ENCODE data around the gene TMEM250. TPM values are rescaled to one million over a fixed set of nuclear protein-coding genes. Genes with fewer than 3 reads are reported as not detected.
"Not testable (repeated sequence)": the region's sequence is repeated elsewhere in the genome, so short reads cannot be mapped to it uniquely, and the experiment has no call there.

The TMEM250 gene
- total RNA-seq, 1 experiment from 2014 or later: 26.3 TPM

- no peak for DNase-seq
- Mint-ChIP-seq H3K4me3 (ENCODE audit: low read depth, unreplicated experiment) (no peak overlapping the region), H3K9me3 (ENCODE audit: low read depth, unreplicated experiment) (no peaks in the 10 kb centered on the region), H3K27me3 (ENCODE audit: unreplicated experiment) (peaks cover 19% of the 10 kb centered on the region), H3K4me1 (ENCODE audit: low read depth, unreplicated experiment) (no peaks in the 10 kb centered on the region), H3K36me3 (ENCODE audit: insufficient read depth, unreplicated experiment) (no peaks in the 10 kb centered on the region), H3K27ac (ENCODE audit: unreplicated experiment) (no peak overlapping the region)
- TF ChIP-seq CTCF (IDR thresholded peaks at IDR 0.05; ENCODE audit: unreplicated experiment): no peak
- CTCF ChIA-PET: no interaction called here
- no TSS peak for BruUV-seq (replicated peaks)
- intact Hi-C loops (cut with micrococcal nuclease; ENCODE audit: unreplicated experiment): no loop called here
Observed at GRCh38 chr9:136151848-136152542, 33.3 kb upstream of the TMEM250 start.

GRCh38 chr9:136151214-136151804 lies 32.6 kb upstream of the TMEM250 start:
- CTCF ChIA-PET: no interaction called here
- Mint-ChIP-seq H3K9me3 (ENCODE audit: low read depth, unreplicated experiment) (no peaks in the 10 kb centered on the region), H3K4me3 (ENCODE audit: low read depth, unreplicated experiment) (no peak overlapping the region), H3K4me1 (ENCODE audit: low read depth, unreplicated experiment) (no peaks in the 10 kb centered on the region), H3K27ac (ENCODE audit: unreplicated experiment) (no peak overlapping the region), H3K36me3 (ENCODE audit: insufficient read depth, unreplicated experiment) (no peaks in the 10 kb centered on the region), H3K27me3 (ENCODE audit: unreplicated experiment) (peaks cover 23% of the 10 kb centered on the region)
- intact Hi-C loops (cut with micrococcal nuclease; ENCODE audit: unreplicated experiment): no loop called here
- no peak for TF ChIP-seq CTCF (IDR thresholded peaks at IDR 0.05; ENCODE audit: unreplicated experiment)
- no TSS peak for BruUV-seq (replicated peaks)
- no peak for DNase-seq

GRCh38 chr9:136150664-136151213 lies 32.1 kb upstream of the TMEM250 start:
- H3K4me3 Mint-ChIP-seq (ENCODE audit: low read depth, unreplicated experiment); H3K27ac Mint-ChIP-seq (ENCODE audit: unreplicated experiment); DNase-seq; H3K36me3 Mint-ChIP-seq (ENCODE audit: insufficient read depth, unreplicated experiment); H3K9me3 Mint-ChIP-seq (ENCODE audit: low read depth, unreplicated experiment); H3K4me1 Mint-ChIP-seq (ENCODE audit: low read depth, unreplicated experiment); intact Hi-C loops (cut with micrococcal nuclease; ENCODE audit: unreplicated experiment); CTCF ChIA-PET; BruUV-seq (replicated peaks): not testable (repeated sequence)
- peaks cover 25% of the 10 kb centered on the region for H3K27me3 Mint-ChIP-seq (ENCODE audit: unreplicated experiment)

GRCh38 chr9:136149853-136150252 lies 31.2 kb upstream of the TMEM250 start:
- CTCF ChIA-PET: interaction anchor here (0.6 kb wide), 1 partner anchor 53 kb away, joined by 5 read pairs; no protein-coding TSS in a partner anchor
- no peak for TF ChIP-seq CTCF (IDR thresholded peaks at IDR 0.05; ENCODE audit: unreplicated experiment)
- no TSS peak for BruUV-seq (replicated peaks)
- no peak for DNase-seq
- Mint-ChIP-seq H3K27ac (ENCODE audit: unreplicated experiment) (no peak overlapping the region), H3K27me3 (ENCODE audit: unreplicated experiment) (peaks cover 25% of the 10 kb centered on the region), H3K4me3 (ENCODE audit: low read depth, unreplicated experiment) (no peak overlapping the region), H3K9me3 (ENCODE audit: low read depth, unreplicated experiment) (no peaks in the 10 kb centered on the region), H3K36me3 (ENCODE audit: insufficient read depth, unreplicated experiment) (no peaks in the 10 kb centered on the region), H3K4me1 (ENCODE audit: low read depth, unreplicated experiment) (no peaks in the 10 kb centered on the region)
- intact Hi-C loops (cut with micrococcal nuclease; ENCODE audit: unreplicated experiment): loop anchor here (10.0 kb wide), 1 partner anchor 135 kb away; no protein-coding TSS in a partner anchor

Measured in Calu3 (cell line).